ENCODE results near the gene SKP1.

The SKP1 gene

GRCh38 chr5:134138416-134139376 lies 38.1 kb downstream of the SKP1 start:
- Histone ChIP-seq H3K9me3 (replicated peaks in 1 of 2; ENCODE audit: control insufficient read depth in 2 of 2, insufficient read depth in 1 of 2, low read depth in 1 of 2, low read length in 2 of 2) (no peaks in the 10 kb centered on the region), H3K4me1 (ENCODE audit: control insufficient read depth in 2 of 2, insufficient read depth in 1 of 2, low read depth in 1 of 2, low read length in 2 of 2) (no peaks in the 10 kb centered on the region), H3K9ac (ENCODE audit: low read depth, low read length, poor library complexity) (peak overlapping the region; percentile 66), H3K79me1 (ENCODE audit: low read depth, low read length) (peaks cover 10% of the 10 kb centered on the region), H2BK12ac (ENCODE audit: low read length) (no peak overlapping the region), H3K4ac (ENCODE audit: low read length) (no peak overlapping the region), H3K27ac (replicated peaks; ENCODE audit: low read length) (no peak overlapping the region), H2BK120ac (ENCODE audit: low read depth, low read length) (no peak overlapping the region), H3K18ac (ENCODE audit: low read length) (no peak overlapping the region), H3K14ac (ENCODE audit: low read length) (no peak overlapping the region), H4K91ac (ENCODE audit: low read depth, low read length, poor library complexity) (no peak overlapping the region), H3K27me3 (ENCODE audit: control insufficient read depth in 3 of 3, insufficient read depth in 3 of 3, low read depth in 1 of 3, low read length in 3 of 3) (no peaks in the 10 kb centered on the region), H3K4me2 (ENCODE audit: insufficient read depth, low read length, poor library complexity, severe bottlenecking) (no peak overlapping the region), H2AK5ac (ENCODE audit: low read depth, low read length) (no peak overlapping the region), H2BK5ac (ENCODE audit: low read length) (no peak overlapping the region), H2BK15ac (ENCODE audit: low read length) (no peak overlapping the region), H3K23ac (ENCODE audit: low read depth, low read length, poor library complexity) (peak overlapping the region; percentile 46), H4K8ac (ENCODE audit: low read depth, low read length) (no peak overlapping the region), H3K36me3 (replicated peaks in 1 of 2; ENCODE audit: control insufficient read depth in 2 of 2, insufficient read depth in 2 of 2, low read length in 2 of 2) (peaks cover 30 to 89% of the 10 kb centered on the region in 2 donors), H3K4me3 (ENCODE audit: low read length in 2 of 2) (no peak overlapping the region), H2AFZ (ENCODE audit: low read length) (no peak overlapping the region)
- DNase-seq (ENCODE audit: low spot score) = no peak
- no CpG with 5 or more reads among the region's 3 CpGs for WGBS, 2 donors (ENCODE audit: extremely low coverage in 2 of 2, insufficient read length in 2 of 2, insufficient replicate concordance in 1 of 2)

- H2BK12ac ChIP-seq (ENCODE audit: low read length) = no peak overlapping the region
- H2BK5ac ChIP-seq (ENCODE audit: low read length) = no peak overlapping the region
- no peaks in the 10 kb centered on the region for H3K27me3 ChIP-seq (ENCODE audit: control insufficient read depth in 3 of 3, insufficient read depth in 3 of 3, low read depth in 1 of 3, low read length in 3 of 3)
- no peak overlapping the region for H2AFZ ChIP-seq (ENCODE audit: low read length)
- no peak overlapping the region for H4K8ac ChIP-seq (ENCODE audit: low read depth, low read length)
- no peak overlapping the region for H3K14ac ChIP-seq (ENCODE audit: low read length)
- H3K4me2 ChIP-seq (ENCODE audit: insufficient read depth, low read length, poor library complexity, severe bottlenecking) = no peak overlapping the region
- H2BK15ac ChIP-seq (ENCODE audit: low read length) = no peak overlapping the region
- H3K4ac ChIP-seq (ENCODE audit: low read length) = no peak overlapping the region
- H3K4me1 ChIP-seq (ENCODE audit: control insufficient read depth in 2 of 2, insufficient read depth in 1 of 2, low read depth in 1 of 2, low read length in 2 of 2) = no peaks in the 10 kb centered on the region
- H3K4me3 ChIP-seq (ENCODE audit: low read length in 2 of 2) = no peak overlapping the region
- H3K36me3 ChIP-seq (replicated peaks in 1 of 2; ENCODE audit: control insufficient read depth in 2 of 2, insufficient read depth in 2 of 2, low read length in 2 of 2) = peaks cover 28 to 86% of the 10 kb centered on the region in 2 donors
- no peak overlapping the region for H3K18ac ChIP-seq (ENCODE audit: low read length)
- peaks cover 12% of the 10 kb centered on the region for H3K79me1 ChIP-seq (ENCODE audit: low read depth, low read length)
- DNase-seq (ENCODE audit: low spot score) = no peak
- no peak overlapping the region for H2AK5ac ChIP-seq (ENCODE audit: low read depth, low read length)
- no peak overlapping the region for H2BK120ac ChIP-seq (ENCODE audit: low read depth, low read length)
- no CpG with 5 or more reads among the region's 7 CpGs for WGBS, 2 donors (ENCODE audit: extremely low coverage in 2 of 2, insufficient read length in 2 of 2, insufficient replicate concordance in 1 of 2)
- H3K27ac ChIP-seq (replicated peaks; ENCODE audit: low read length) = no peak overlapping the region
- no peak overlapping the region for H3K23ac ChIP-seq (ENCODE audit: low read depth, low read length, poor library complexity)
- no peak overlapping the region for H4K91ac ChIP-seq (ENCODE audit: low read depth, low read length, poor library complexity)
- H3K9me3 ChIP-seq (replicated peaks in 1 of 2; ENCODE audit: control insufficient read depth in 2 of 2, insufficient read depth in 1 of 2, low read depth in 1 of 2, low read length in 2 of 2) = no peaks in the 10 kb centered on the region
- no peak overlapping the region for H3K9ac ChIP-seq (ENCODE audit: low read depth, low read length, poor library complexity)
These were observed 40.0 kb downstream of the SKP1 start for GRCh38 chr5:134136771-134137170.

- Histone ChIP-seq H3K9me3 (replicated peaks in 1 of 2; ENCODE audit: control insufficient read depth in 2 of 2, insufficient read depth in 1 of 2, low read depth in 1 of 2, low read length in 2 of 2) (no peaks in the 10 kb centered on the region), H2BK12ac (ENCODE audit: low read length) (no peak overlapping the region), H4K91ac (ENCODE audit: low read depth, low read length, poor library complexity) (no peak overlapping the region), H2BK15ac (ENCODE audit: low read length) (no peak overlapping the region), H3K18ac (ENCODE audit: low read length) (no peak overlapping the region), H3K4me1 (ENCODE audit: control insufficient read depth in 2 of 2, insufficient read depth in 1 of 2, low read depth in 1 of 2, low read length in 2 of 2) (no peaks in the 10 kb centered on the region), H2BK120ac (ENCODE audit: low read depth, low read length) (no peak overlapping the region), H2BK5ac (ENCODE audit: low read length) (no peak overlapping the region), H3K27ac (replicated peaks; ENCODE audit: low read length) (no peak overlapping the region), H3K23ac (ENCODE audit: low read depth, low read length, poor library complexity) (no peak overlapping the region), H4K8ac (ENCODE audit: low read depth, low read length) (no peak overlapping the region), H3K4me2 (ENCODE audit: insufficient read depth, low read length, poor library complexity, severe bottlenecking) (no peak overlapping the region), H2AK5ac (ENCODE audit: low read depth, low read length) (no peak overlapping the region), H3K36me3 (replicated peaks in 1 of 2; ENCODE audit: control insufficient read depth in 2 of 2, insufficient read depth in 2 of 2, low read length in 2 of 2) (peaks cover 32 to 86% of the 10 kb centered on the region in 2 donors), H3K9ac (ENCODE audit: low read depth, low read length, poor library complexity) (no peak overlapping the region), H3K14ac (ENCODE audit: low read length) (no peak overlapping the region), H3K4me3 (ENCODE audit: low read length in 2 of 2) (no peak overlapping the region), H2AFZ (ENCODE audit: low read length) (no peak overlapping the region), H3K79me1 (ENCODE audit: low read depth, low read length) (peaks cover 12% of the 10 kb centered on the region), H3K4ac (ENCODE audit: low read length) (no peak overlapping the region), H3K27me3 (ENCODE audit: control insufficient read depth in 3 of 3, insufficient read depth in 3 of 3, low read depth in 1 of 3, low read length in 3 of 3) (no peaks in the 10 kb centered on the region)
- no peak for DNase-seq (ENCODE audit: low spot score)
- WGBS, 2 donors (ENCODE audit: extremely low coverage in 2 of 2, insufficient read length in 2 of 2, insufficient replicate concordance in 1 of 2) = no CpG with 5 or more reads among the region's 2 CpGs
These were observed 40.5 kb downstream of the SKP1 start for GRCh38 chr5:134136221-134136631.

DNA sequence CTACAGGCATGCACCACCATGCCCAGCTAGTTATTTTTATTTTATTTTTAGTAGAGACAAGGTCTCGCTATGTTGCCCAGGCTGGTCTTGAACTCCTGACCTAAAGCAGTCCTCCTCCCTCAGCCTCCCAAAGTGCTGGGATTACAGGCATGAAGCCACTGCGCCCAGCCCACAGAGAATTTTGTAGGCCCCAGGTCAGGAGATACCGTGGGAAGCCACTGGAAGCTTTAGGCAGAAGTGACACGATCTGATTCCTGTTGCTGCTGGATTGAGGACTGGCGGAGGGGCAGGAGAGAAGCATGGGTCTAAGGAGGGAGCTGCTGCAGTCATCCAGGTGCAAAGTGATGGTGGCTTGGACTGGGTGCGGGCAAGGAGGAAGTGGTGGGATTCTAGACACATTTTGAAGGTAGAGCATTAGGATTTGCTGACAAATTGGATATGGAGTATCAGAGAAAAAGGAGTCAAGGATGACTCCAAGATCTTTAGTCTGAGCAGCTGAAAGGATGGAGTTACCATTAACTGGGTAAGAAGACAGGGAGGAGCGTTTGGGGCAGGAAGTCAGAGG lies 41.6 kb downstream of the SKP1 start:
- no peak overlapping the region for H2AFZ ChIP-seq (ENCODE audit: low read length)
- H4K8ac ChIP-seq (ENCODE audit: low read depth, low read length) = no peak overlapping the region
- H3K23ac ChIP-seq (ENCODE audit: low read depth, low read length, poor library complexity) = no peak overlapping the region
- no peak overlapping the region for H2BK12ac ChIP-seq (ENCODE audit: low read length)
- H3K4me2 ChIP-seq (ENCODE audit: insufficient read depth, low read length, poor library complexity, severe bottlenecking) = no peak overlapping the region
- H2BK15ac ChIP-seq (ENCODE audit: low read length) = no peak overlapping the region
- no peak overlapping the region for H3K18ac ChIP-seq (ENCODE audit: low read length)
- no peak overlapping the region for H3K9ac ChIP-seq (ENCODE audit: low read depth, low read length, poor library complexity)
- H3K79me1 ChIP-seq (ENCODE audit: low read depth, low read length) = peaks cover 12% of the 10 kb centered on the region
- H2BK120ac ChIP-seq (ENCODE audit: low read depth, low read length) = no peak overlapping the region
- WGBS, 2 donors (ENCODE audit: extremely low coverage in 2 of 2, insufficient read length in 2 of 2, insufficient replicate concordance in 1 of 2) = no CpG with 5 or more reads among the region's 7 CpGs
- no peak overlapping the region for H2BK5ac ChIP-seq (ENCODE audit: low read length)
- peaks cover 33 to 85% of the 10 kb centered on the region in 2 donors for H3K36me3 ChIP-seq (replicated peaks in 1 of 2; ENCODE audit: control insufficient read depth in 2 of 2, insufficient read depth in 2 of 2, low read length in 2 of 2)
- no peak overlapping the region for H3K14ac ChIP-seq (ENCODE audit: low read length)
- no peaks in the 10 kb centered on the region for H3K27me3 ChIP-seq (ENCODE audit: control insufficient read depth in 3 of 3, insufficient read depth in 3 of 3, low read depth in 1 of 3, low read length in 3 of 3)
- no peak overlapping the region for H4K91ac ChIP-seq (ENCODE audit: low read depth, low read length, poor library complexity)
- no peak for DNase-seq (ENCODE audit: low spot score)
- no peak overlapping the region for H3K4ac ChIP-seq (ENCODE audit: low read length)
- no peaks in the 10 kb centered on the region for H3K9me3 ChIP-seq (replicated peaks in 1 of 2; ENCODE audit: control insufficient read depth in 2 of 2, insufficient read depth in 1 of 2, low read depth in 1 of 2, low read length in 2 of 2)
- no peak overlapping the region for H3K27ac ChIP-seq (replicated peaks; ENCODE audit: low read length)
- no peak overlapping the region for H2AK5ac ChIP-seq (ENCODE audit: low read depth, low read length)
- H3K4me3 ChIP-seq (ENCODE audit: low read length in 2 of 2) = no peak overlapping the region
- H3K4me1 ChIP-seq (ENCODE audit: control insufficient read depth in 2 of 2, insufficient read depth in 1 of 2, low read depth in 1 of 2, low read length in 2 of 2) = no peaks in the 10 kb centered on the region
